ENCODE measurements around the gene GPAT3. TPM values are rescaled to one million over a fixed set of nuclear protein-coding genes. Genes with fewer than 3 reads are reported as not detected.
"Not testable (repeated sequence)": the region's sequence is repeated elsewhere in the genome, so short reads cannot be mapped to it uniquely, and the experiment has no call there.

The GPAT3 gene
- 10 to 100 TPM; 11.8 to 23.4 (median 21.0) TPM for total RNA-seq

DNA sequence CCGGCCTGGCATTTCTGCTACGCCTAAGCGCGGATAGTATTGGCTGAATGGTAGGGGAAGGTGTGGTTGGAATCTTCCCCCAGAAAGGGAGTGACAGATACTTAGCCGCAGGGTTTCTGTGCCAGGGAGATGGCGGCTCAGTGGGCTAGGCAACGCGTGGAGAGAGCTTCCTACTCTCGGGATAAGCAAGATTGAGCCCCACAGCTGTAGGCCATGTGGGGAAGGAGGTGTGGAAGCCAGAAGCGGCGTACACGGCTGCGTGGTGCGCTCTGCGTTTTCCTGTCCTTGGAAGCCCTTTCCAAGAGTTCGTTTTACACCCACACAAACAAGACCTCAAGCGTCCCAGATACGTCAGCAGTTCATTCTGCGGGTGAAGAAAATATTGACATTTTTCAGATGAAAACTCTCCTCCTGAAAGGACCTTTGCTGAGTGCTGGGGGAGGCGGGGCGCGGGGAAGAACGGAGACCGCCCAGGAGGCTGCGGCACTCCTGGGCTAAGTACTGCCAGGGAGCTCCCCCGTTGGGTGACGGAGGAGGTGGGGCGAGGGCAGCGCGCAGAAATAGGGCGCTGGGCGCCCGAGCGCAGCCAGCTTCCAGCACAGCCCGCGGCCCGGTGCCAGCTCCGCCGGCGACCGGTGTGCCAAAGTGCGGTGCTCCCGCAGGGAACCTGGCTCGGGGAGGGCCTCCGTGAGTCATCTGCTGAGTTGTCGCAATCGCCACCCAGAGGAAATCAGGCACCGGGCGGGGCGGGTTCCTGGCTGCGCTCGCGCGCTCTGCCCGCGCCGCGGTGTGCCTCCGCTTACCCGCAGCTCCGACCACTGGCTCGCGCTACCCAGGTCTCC is at the start of gene GPAT3:
TSS of gene GPAT3 (plus strand) at position 589 of the 842 bp plus-strand sequence. CDS start 515 bp downstream, outside the sequence.
- TF ChIP-seq, protein P1, sequence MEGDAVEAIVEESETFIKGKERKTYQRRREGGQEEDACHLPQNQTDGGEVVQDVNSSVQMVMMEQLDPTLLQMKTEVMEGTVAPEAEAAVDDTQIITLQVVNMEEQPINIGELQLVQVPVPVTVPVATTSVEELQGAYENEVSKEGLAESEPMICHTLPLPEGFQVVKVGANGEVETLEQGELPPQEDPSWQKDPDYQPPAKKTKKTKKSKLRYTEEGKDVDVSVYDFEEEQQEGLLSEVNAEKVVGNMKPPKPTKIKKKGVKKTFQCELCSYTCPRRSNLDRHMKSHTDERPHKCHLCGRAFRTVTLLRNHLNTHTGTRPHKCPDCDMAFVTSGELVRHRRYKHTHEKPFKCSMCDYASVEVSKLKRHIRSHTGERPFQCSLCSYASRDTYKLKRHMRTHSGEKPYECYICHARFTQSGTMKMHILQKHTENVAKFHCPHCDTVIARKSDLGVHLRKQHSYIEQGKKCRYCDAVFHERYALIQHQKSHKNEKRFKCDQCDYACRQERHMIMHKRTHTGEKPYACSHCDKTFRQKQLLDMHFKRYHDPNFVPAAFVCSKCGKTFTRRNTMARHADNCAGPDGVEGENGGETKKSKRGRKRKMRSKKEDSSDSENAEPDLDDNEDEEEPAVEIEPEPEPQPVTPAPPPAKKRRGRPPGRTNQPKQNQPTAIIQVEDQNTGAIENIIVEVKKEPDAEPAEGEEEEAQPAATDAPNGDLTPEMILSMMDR (IDR thresholded peaks at IDR 0.05), result no peak
- DNase-seq (ENCODE audit: low spot score), result peak; percentile 54
- ATAC-seq (ENCODE audit: low FRiP score), result peak; percentile 88

GRCh38 chr4:83486457-83487129 is 49.3 kb upstream of the GPAT3 start:
- no peak for ATAC-seq (ENCODE audit: low FRiP score)
- DNase-seq (ENCODE audit: low spot score), result no peak
- TF ChIP-seq, protein P1 (IDR thresholded peaks at IDR 0.05), result no peak

DNA sequence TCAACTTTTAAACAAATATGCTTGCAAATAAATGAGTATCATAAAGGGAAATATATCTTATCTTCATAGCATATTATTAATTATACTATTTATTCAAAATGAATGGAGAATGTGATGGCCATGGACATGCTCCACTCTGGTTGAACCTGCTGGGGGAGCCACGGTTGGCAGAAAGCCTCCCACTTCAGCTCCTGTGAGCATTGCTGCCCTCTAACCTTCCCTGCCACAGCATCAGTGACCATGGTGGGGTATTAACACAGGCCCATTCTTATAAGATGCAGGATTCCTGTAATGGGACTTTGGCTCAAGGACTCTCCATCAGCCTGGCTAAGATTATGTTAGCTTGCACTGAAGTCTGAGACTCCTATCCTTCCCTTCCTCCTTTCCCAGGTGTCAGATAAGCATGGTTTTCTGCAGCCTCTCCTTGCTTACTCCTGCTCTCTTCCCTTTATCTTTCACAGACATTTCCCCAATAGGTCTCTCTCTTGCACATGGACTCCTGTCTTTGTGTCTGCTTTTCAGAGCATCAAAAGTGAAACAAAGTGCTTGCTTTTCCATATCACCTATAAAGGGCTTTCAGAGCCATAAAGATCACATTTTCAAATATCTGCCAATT is 46.1 kb upstream of the GPAT3 start:
- TF ChIP-seq, protein P1 (IDR thresholded peaks at IDR 0.05), result no peak

DNA sequence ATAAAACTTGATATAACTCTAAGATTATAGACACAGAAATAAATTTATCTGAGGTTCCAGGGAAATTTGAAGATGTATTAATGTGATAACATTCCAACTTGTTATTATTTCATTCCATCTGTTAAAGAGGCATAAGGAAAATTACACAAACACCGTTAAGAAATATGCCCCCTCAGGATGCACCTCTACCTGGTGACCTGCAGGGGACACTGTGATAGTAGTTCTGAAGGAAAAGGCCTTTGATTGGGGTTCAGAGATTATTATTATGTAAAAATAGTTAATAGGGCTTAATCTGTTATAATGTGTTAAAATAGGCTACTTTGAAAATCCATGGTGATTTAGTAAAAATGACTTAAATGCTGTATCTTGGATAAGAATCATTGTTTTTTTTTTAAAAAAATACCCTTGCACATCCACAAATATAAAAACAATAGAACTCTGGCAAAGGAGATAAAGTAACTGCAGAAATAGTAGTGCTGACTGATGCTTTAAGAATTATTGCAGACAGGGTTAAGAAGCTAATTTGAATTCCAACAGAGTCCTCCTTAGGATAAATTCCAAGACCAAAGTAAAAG is 44.9 kb upstream of the GPAT3 start:
- no peak for DNase-seq (ENCODE audit: low spot score)
- TF ChIP-seq, protein P1 (IDR thresholded peaks at IDR 0.05), result no peak
- no peak for ATAC-seq (ENCODE audit: low FRiP score)

More for the DNA sequence above, 46.1 kb upstream of the GPAT3 start:
- no peak for DNase-seq (ENCODE audit: low spot score)
- no peak for ATAC-seq (ENCODE audit: low FRiP score)

DNA sequence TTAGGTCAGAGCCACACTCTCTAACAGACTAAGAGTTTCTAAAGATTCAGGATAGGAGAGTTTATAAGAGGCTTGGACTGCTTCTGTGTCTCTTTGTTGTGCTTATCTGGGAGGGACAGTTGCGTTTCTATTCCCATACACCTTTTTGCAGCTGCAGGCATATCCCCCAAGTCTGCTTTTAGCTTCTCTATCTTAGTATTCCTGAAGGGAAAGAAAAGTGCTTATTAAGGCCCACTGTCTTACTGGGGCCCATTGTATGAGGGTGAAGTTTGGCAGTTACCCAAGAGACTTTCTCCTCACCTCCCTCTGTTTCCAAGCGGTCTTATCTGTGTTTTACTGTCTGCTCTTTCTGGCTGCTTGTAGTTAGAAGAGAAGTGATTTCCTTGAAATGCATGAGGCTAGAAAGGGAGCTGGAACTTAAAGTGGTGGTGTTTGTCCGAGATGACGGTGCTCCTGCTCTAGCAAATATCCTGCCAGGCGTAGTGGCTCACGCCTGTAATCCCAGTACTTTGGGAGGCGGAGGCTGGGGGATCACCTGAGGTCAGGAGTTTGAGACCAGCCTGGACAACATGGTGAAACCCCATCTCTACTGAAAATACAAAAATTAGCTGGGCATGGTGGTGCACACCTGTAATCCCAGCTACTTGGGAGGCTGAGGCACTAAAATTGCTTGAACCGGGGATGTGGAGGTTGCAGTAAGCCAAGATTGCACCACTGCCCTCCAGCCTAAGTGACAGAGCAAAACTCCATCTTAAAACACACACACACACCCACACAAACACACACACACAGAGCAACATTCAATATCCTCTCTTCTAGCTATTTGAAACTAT is 39.6 kb upstream of the GPAT3 start:
- not testable (repeated sequence) for DNase-seq (ENCODE audit: low spot score); ATAC-seq (ENCODE audit: low FRiP score)

GRCh38 chr4:83498187-83498586 is 37.7 kb upstream of the GPAT3 start:
- ATAC-seq (ENCODE audit: low FRiP score) (no peak), DNase-seq (ENCODE audit: low spot score) (no peak)
- TF ChIP-seq, protein P1 (IDR thresholded peaks at IDR 0.05), result no peak

DNA sequence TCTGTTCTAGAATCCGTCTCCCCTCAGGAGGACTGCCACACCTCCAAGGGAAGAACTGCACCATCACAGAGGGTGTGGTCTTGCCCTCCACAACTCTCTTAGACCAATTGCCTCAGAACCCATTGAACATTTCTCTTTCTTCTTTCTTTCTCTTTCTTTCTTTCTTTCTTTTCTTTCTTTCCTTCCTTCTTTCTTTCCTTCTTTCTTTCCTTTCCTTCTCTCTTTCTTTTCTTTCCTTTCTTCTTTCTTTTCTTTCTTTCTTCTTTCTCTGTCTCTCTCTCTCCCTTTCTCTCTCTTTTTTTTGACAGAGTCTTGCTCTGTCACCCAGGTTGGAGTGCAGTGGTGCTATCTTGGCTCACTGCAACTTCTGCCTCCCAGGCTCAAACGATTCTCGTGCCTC is 34.2 kb upstream of the GPAT3 start:
- DNase-seq (ENCODE audit: low spot score); ATAC-seq (ENCODE audit: low FRiP score): not testable (repeated sequence)

All from omental fat pad (tissue), 4 donors.